ENCODE results near the gene SMPDL3A.
A peak's percentile ranks its signal among the peaks of the same experiment; 100 is the strongest.

The SMPDL3A gene

DNA sequence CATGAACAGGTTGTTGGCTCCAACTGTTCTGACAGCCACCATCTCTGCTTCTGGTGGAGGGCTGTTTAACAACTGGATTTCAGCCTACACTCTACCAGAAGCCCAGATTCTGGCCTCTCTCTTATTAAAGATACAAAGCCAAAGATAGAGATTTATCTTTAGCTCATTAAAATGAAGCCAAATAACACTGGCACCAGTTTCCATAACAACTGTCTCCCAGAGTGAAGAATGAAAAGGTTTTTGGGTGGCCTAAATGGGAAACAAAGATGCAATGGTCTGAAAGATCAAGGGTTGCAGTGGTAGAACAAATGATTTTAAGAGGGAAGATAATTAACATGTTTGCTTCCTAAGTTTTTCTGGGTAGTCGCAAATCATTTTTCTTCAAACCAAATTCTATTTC is 3.2 kb upstream of the SMPDL3A start:
- Mint-ChIP-seq H3K27me3 (peaks cover 63% of the 10 kb centered on the region), H3K4me1 (peaks cover 15% of the 10 kb centered on the region), H3K27ac (no peak overlapping the region), H3K36me3 (no peaks in the 10 kb centered on the region), H3K4me3 (no peak overlapping the region), H3K9me3 (no peaks in the 10 kb centered on the region)
- CTCF ChIA-PET, result interaction anchor here (1.2 kb wide), 1 partner anchor 53 kb away, joined by 4 read pairs; no protein-coding TSS in a partner anchor
- no peak for DNase-seq

GRCh38 chr6:122787721-122788120 is 1.3 kb upstream of the SMPDL3A start:
- no peak for DNase-seq
- no peaks in the 10 kb centered on the region for H3K9me3 Mint-ChIP-seq
- no peaks in the 10 kb centered on the region for H3K36me3 Mint-ChIP-seq
- H3K4me3 Mint-ChIP-seq, result no peak overlapping the region
- peaks cover 71% of the 10 kb centered on the region for H3K27me3 Mint-ChIP-seq
- CTCF ChIA-PET, result no interaction called here
- peaks cover 15% of the 10 kb centered on the region for H3K4me1 Mint-ChIP-seq
- H3K27ac Mint-ChIP-seq, result no peak overlapping the region

DNA sequence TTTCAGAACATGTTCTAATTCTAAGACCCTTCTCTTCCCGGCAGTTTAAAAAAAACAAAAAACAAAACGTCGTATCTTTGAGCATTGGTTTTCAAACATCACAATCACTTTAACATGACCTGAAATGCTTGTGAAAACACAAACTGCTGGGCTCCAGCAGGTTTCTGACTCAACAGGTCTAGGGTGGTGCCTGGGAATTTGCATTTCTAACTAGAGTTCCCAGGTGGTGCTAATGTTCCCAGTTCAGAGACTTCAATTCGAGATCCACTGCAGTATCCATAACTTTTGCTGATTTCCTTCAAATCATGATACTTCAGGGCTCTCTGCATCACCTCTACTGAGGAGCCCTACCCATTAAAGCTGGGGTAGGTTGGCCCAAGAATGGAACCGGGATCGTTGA is 850 bp upstream of the SMPDL3A start:
- peaks cover 73% of the 10 kb centered on the region for H3K27me3 Mint-ChIP-seq
- no peak overlapping the region for H3K27ac Mint-ChIP-seq
- peaks cover 15% of the 10 kb centered on the region for H3K4me1 Mint-ChIP-seq
- H3K4me3 Mint-ChIP-seq, result no peak overlapping the region
- CTCF ChIA-PET, result interaction anchor here (1.7 kb wide), 1 partner anchor 10 kb away, joined by 10 read pairs; no protein-coding TSS in a partner anchor
- H3K36me3 Mint-ChIP-seq, result no peaks in the 10 kb centered on the region
- no peaks in the 10 kb centered on the region for H3K9me3 Mint-ChIP-seq
- no peak for DNase-seq

GRCh38 chr6:122788663-122789181 is 336 bp upstream of the SMPDL3A start:
- peaks cover 69% of the 10 kb centered on the region for H3K27me3 Mint-ChIP-seq
- CTCF ChIA-PET, result interaction anchor here (1.4 to 1.7 kb wide), 2 partner anchors 10 to 50 kb away, joined by 6 to 10 read pairs; no protein-coding TSS in a partner anchor
- no peak for DNase-seq
- H3K27ac Mint-ChIP-seq, result no peak overlapping the region
- peak overlapping the region; percentile 72 for H3K4me3 Mint-ChIP-seq
- no peaks in the 10 kb centered on the region for H3K36me3 Mint-ChIP-seq
- H3K4me1 Mint-ChIP-seq, result peaks cover 15% of the 10 kb centered on the region
- no peaks in the 10 kb centered on the region for H3K9me3 Mint-ChIP-seq

DNA sequence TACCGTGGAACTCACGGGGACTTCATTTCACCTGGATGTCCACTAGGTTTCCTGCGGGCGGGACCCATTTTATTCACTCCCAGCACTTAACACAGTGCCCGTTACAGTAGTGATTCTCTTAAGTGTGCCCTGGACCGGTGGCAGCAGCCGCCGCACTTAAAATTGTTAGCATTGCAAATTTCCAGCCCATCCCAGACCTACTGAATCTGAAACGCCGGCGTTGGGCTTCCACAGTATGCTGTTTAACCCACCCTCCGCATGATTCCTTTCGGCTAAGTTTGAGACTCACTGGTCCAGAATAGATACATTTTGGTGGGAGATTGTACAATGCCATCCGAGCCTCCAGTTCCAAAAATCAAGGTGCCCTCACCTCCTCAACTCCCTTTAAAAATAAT is 967 bp downstream of the SMPDL3A start:
- CTCF ChIA-PET, result interaction anchor here (0.9 to 1.7 kb wide), 5 partner anchors 9 to 49 kb away, joined by 3 to 10 read pairs (median 6); no protein-coding TSS in a partner anchor
- peaks cover 68% of the 10 kb centered on the region for H3K27me3 Mint-ChIP-seq

GRCh38 chr6:122790423-122791309 is 1.6 kb downstream of the SMPDL3A start:
- H3K27ac Mint-ChIP-seq, result no peak overlapping the region
- H3K4me3 Mint-ChIP-seq, result peak overlapping the region; percentile 72
- H3K9me3 Mint-ChIP-seq, result no peaks in the 10 kb centered on the region
- CTCF ChIA-PET, result interaction anchor here (0.9 kb wide), 1 partner anchor 48 kb away, joined by 3 read pairs; no protein-coding TSS in a partner anchor
- no peaks in the 10 kb centered on the region for H3K36me3 Mint-ChIP-seq
- peaks cover 15% of the 10 kb centered on the region for H3K4me1 Mint-ChIP-seq
- peaks cover 66% of the 10 kb centered on the region for H3K27me3 Mint-ChIP-seq
- no peak for DNase-seq

More for the DNA sequence above, 967 bp downstream of the SMPDL3A start:
- Mint-ChIP-seq H3K9me3 (no peaks in the 10 kb centered on the region), H3K4me3 (peak overlapping the region; percentile 72), H3K4me1 (peaks cover 15% of the 10 kb centered on the region), H3K27ac (no peak overlapping the region), H3K36me3 (no peaks in the 10 kb centered on the region)
- DNase-seq, result peak; percentile 21

GRCh38 chr6:122791310-122791679 is 2.2 kb downstream of the SMPDL3A start:
- CTCF ChIA-PET, result no interaction called here
- no peak for DNase-seq
- Mint-ChIP-seq H3K36me3 (no peaks in the 10 kb centered on the region), H3K9me3 (no peaks in the 10 kb centered on the region), H3K27me3 (peaks cover 59% of the 10 kb centered on the region), H3K4me1 (peaks cover 15% of the 10 kb centered on the region), H3K27ac (no peak overlapping the region), H3K4me3 (no peak overlapping the region)

GRCh38 chr6:122792766-122793165 is 3.7 kb downstream of the SMPDL3A start:
- Mint-ChIP-seq H3K27me3 (peaks cover 45% of the 10 kb centered on the region), H3K27ac (no peak overlapping the region), H3K4me1 (peaks cover 15% of the 10 kb centered on the region), H3K36me3 (no peaks in the 10 kb centered on the region), H3K4me3 (no peak overlapping the region), H3K9me3 (no peaks in the 10 kb centered on the region)
- DNase-seq, result no peak
- CTCF ChIA-PET, result no interaction called here

DNA sequence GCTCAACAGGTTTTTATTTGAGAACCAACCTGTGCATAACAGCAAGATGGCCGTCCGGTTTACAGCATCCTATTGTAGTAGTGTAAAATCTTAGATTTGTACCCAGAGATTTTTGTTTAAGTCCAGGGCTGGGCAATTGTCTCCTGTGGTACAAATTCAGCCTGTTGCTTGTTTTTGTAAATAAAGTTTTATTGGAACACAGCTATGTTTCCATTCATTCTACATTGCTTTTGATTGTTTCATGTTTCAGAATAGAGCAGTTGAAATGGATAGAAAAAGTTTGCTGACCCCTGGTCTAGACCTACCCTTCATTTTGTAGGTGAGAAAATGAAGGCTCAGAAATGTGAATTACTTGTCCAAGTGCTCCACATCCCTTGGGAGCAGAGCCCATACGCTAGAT is 8.5 kb downstream of the SMPDL3A start:
- H3K4me3 Mint-ChIP-seq, result no peak overlapping the region
- no peaks in the 10 kb centered on the region for H3K36me3 Mint-ChIP-seq
- CTCF ChIA-PET, result interaction anchor here (2.3 kb wide), 1 partner anchor 8 kb away, joined by 10 read pairs; the partner anchor contains the start of gene SMPDL3A
- H3K27me3 Mint-ChIP-seq, result peaks cover 3% of the 10 kb centered on the region
- H3K9me3 Mint-ChIP-seq, result no peaks in the 10 kb centered on the region
- no peaks in the 10 kb centered on the region for H3K4me1 Mint-ChIP-seq
- no peak for DNase-seq
- H3K27ac Mint-ChIP-seq, result no peak overlapping the region

- no peaks in the 10 kb centered on the region for H3K4me1 Mint-ChIP-seq
- no peaks in the 10 kb centered on the region for H3K27me3 Mint-ChIP-seq
- CTCF ChIA-PET, result interaction anchor here (1.2 to 2.3 kb wide), 2 partner anchors 9 to 40 kb away, joined by 3 to 10 read pairs; partner anchors contain the start of gene SMPDL3A
- no peaks in the 10 kb centered on the region for H3K9me3 Mint-ChIP-seq
- DNase-seq, result no peak
- no peak overlapping the region for H3K4me3 Mint-ChIP-seq
- no peaks in the 10 kb centered on the region for H3K36me3 Mint-ChIP-seq
- H3K27ac Mint-ChIP-seq, result no peak overlapping the region
Measured at GRCh38 chr6:122798099-122798641, 9.1 kb downstream of the SMPDL3A start.

DNA sequence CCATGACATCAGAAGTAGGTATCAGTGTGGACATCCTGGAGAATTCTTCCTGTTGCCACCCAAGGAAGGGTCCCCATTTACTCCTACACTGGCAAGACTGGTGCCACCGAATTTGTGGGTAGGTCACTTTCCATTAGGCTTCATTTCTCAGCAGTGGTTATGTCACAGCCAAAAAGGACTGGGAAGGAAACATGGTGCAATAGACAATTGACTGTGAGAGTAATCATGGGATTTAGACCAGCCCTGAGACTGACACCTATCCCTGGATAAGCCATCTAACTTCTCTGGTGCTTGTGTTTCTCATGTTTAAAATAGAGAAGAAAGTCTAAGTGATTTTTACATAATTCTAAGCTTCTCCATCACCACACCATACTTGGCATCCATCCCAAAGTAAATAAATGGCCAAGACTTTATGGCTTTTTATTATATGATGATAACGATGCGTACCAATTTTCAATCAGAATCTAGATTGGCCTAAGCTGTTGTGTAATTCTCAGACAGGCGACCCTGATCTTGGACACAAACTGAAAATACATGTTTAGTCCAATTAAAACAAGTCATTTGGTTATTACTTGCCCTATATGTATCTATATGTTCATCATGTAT is 10.2 kb downstream of the SMPDL3A start:
- no peaks in the 10 kb centered on the region for H3K9me3 Mint-ChIP-seq
- no peak overlapping the region for H3K4me3 Mint-ChIP-seq
- no peaks in the 10 kb centered on the region for H3K4me1 Mint-ChIP-seq
- CTCF ChIA-PET, result interaction anchor here (1.2 to 2.3 kb wide), 2 partner anchors 10 to 39 kb away, joined by 3 to 10 read pairs; partner anchors contain the start of gene SMPDL3A
- no peak overlapping the region for H3K27ac Mint-ChIP-seq
- no peaks in the 10 kb centered on the region for H3K36me3 Mint-ChIP-seq
- no peak for DNase-seq
- H3K27me3 Mint-ChIP-seq, result no peaks in the 10 kb centered on the region

GRCh38 chr6:122799916-122800686 is 11.0 kb downstream of the SMPDL3A start:
- no peak overlapping the region for H3K4me3 Mint-ChIP-seq
- CTCF ChIA-PET, result interaction anchor here (2.3 kb wide), 1 partner anchor 11 kb away, joined by 10 read pairs; the partner anchor contains the start of gene SMPDL3A
- no peak overlapping the region for H3K27ac Mint-ChIP-seq
- H3K9me3 Mint-ChIP-seq, result no peaks in the 10 kb centered on the region
- no peak for DNase-seq
- no peaks in the 10 kb centered on the region for H3K36me3 Mint-ChIP-seq
- no peaks in the 10 kb centered on the region for H3K4me1 Mint-ChIP-seq
- H3K27me3 Mint-ChIP-seq, result no peaks in the 10 kb centered on the region

GRCh38 chr6:122800906-122801305 is 11.8 kb downstream of the SMPDL3A start:
- H3K4me3 Mint-ChIP-seq, result no peak overlapping the region
- CTCF ChIA-PET, result interaction anchor here (1.7 kb wide), 1 partner anchor 11 kb away, joined by 8 read pairs; the partner anchor contains the start of gene SMPDL3A
- DNase-seq, result no peak

More at GRCh38 chr6:122800906-122801305, 11.8 kb downstream of the SMPDL3A start:
- Mint-ChIP-seq H3K9me3 (no peaks in the 10 kb centered on the region), H3K27ac (no peak overlapping the region), H3K4me1 (no peaks in the 10 kb centered on the region), H3K27me3 (no peaks in the 10 kb centered on the region), H3K36me3 (no peaks in the 10 kb centered on the region)

Data from activated naive CD4-positive, alpha-beta T cell treated with anti-CD3 and anti-CD28 coated beads, Interleukin-2, amount 10 ng/mL, durations not matched to agents 7 days and 5 days (primary cell).